ENCODE results near the gene LSR.
"Not testable (repeated sequence)": the region's sequence is repeated elsewhere in the genome, so short reads cannot be mapped to it uniquely, and the experiment has no call there.

Gene LSR

DNA sequence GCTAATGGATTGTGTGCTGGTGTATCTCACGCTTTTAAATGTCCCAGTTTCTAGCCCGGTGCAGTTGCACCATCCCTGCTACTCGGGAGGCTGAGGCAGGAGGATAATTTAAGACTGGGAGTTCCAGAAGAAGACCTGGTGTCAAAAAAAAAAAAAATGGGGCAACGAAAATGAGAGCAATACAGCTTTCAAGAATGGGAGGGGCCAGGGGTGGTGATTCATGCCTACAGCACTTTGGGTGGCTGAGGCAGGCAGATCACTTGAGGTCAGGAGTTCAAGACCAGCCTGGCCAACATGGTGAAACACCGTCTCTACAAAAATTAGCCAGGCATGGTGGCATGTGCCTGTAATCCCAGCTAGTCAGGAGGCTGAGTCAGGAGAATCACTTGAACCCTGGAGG is 37.3 kb downstream of the LSR start:
- DNase-seq (ENCODE audit: low read depth in 2 of 2), result not testable (repeated sequence)

DNA sequence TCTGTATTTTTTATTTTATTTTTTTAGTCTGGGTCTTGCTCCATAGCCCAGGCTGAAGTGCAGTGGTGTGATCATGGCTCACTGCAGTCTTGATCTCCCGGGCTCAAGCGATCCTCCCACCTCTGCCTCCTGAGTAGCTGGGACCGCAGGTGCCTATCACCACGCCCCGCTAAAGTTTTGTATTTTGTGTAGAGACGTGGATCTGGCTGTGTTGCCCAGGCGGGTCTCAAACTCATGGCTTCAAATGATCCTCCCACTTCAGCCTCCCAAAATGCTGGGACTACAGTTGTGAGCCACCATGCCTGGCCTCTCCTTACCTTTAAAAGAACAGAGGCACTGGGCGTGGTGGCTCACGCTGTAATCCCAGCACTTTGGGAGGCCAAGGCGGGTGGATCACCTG is 38.9 kb downstream of the LSR start:
- no peak for DNase-seq (ENCODE audit: low read depth in 2 of 2)

DNA sequence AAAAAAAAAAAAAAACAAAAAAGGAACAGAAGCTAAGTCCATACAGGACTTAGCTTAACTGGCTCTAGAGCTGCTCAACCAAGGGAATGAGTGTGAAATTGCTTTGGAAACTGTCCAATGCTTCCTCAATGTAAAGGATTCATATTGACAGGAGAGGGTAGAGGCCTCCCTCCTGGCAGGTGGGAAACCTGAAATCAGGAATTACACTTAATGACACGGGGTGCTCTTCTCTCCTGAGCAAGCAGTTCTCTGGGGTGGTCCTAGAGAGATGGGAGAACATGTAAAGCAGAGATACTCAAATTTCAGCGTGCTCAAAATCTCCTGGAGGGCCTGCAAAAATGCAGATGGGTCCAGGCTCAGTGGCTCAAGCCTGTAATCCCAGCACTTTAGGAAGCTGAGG is 39.5 kb downstream of the LSR start:
- no peak for DNase-seq (ENCODE audit: low read depth in 2 of 2)

DNA sequence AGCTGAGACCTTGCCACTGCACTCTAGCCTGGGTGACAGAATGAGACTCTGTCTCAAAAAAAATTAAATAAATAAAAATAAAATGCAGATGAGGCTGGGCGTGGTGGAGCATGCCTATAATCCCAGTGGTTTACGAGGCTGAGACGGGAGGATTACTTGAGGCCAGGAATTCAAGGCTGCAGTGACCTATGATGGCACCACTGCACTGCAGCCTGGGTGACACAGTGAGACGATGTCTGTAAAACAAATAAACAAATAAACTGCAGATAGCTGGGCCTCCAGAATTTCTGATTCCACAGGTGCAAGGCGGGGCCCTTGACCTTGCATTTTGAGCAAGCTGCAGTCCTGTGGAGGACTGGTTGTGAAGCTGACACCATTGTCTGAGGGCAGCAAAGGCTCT is 40.1 kb downstream of the LSR start:
- DNase-seq (ENCODE audit: low read depth in 2 of 2), result no peak

DNA sequence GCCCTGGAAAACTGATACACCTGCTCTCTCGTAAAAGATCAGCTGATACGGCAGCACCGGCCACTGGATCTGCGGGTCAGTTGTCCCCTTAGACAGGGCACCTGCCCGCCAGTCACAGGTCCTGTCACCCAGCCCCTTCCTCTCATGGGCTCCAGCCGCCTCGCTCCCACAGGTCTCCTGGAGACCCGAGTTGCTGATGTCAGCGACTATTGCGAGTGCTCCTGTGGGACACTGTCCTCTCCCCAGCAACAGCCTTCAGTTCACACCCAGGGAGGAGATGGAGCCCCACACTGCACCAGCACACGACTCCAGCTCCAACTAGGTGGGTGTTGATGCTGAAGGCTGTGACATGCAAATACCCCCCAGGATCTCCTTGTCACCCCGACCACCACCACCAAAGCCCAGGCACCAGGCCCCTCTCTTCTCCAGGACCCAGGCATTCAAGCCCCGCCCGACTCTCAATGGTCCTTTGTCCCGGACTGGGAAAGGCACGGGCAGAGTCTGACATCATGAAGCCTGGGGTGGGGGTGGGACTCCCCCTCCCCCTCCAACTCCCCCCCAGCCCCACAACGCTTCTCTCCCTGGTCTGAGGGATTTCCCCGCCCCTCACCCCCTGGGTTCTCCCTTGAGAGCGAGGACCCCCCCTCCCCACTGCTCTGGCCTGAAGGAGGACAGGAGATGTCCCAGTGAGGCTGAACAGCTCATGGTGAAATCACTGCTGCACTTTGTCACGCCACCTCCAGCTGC is 41.8 kb downstream of the LSR start:
- DNase-seq (ENCODE audit: low read depth in 2 of 2), result no peak

DNA sequence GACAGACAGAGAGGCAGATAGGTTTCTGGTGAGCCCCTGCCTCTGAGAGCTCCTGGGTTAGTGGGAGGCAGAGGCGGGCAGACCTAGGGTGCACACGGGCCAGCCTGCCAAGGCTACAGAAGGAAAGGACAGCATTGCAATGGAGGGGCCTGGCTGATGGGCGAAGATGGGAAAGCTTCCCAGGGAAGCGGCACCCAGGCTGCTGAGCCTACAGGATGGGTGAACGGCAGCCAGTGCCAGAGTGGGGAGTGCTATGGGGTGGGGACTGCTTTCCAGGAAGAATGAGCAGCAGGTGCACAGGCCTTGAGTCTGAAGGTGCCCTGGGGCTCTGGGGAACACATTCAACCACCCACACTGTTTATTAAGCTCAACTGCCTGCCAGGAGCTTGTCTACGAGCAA is 42.5 kb downstream of the LSR start:
- no peak for DNase-seq (ENCODE audit: low read depth in 2 of 2)

DNA sequence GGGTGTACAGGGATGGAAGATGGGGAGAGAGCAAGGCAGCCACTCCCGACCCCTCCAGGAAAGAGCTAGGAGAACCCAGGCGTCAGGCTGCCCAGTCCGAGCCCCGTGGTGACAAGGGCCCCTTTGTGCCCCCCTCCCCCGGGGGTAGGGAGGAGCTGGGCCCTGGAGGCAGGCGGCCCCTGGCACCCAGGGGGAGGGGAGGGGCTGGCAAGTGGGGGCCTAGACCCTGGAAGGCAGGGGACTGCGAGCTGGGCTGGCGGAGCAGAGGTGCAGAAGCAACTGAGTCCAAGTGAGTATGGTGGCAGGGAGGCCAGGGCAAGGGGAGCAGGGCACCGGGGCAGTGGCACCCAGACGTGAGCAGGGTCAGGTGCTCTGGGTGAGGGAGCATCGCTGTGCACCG is 43.1 kb downstream of the LSR start, which contains the start of gene MAG:
MAG (plus strand) TSS at position 246 of the 400 bp plus-strand sequence. CDS start 3,248 bp downstream, outside the sequence.
- no peak for DNase-seq (ENCODE audit: low read depth in 2 of 2)

DNA sequence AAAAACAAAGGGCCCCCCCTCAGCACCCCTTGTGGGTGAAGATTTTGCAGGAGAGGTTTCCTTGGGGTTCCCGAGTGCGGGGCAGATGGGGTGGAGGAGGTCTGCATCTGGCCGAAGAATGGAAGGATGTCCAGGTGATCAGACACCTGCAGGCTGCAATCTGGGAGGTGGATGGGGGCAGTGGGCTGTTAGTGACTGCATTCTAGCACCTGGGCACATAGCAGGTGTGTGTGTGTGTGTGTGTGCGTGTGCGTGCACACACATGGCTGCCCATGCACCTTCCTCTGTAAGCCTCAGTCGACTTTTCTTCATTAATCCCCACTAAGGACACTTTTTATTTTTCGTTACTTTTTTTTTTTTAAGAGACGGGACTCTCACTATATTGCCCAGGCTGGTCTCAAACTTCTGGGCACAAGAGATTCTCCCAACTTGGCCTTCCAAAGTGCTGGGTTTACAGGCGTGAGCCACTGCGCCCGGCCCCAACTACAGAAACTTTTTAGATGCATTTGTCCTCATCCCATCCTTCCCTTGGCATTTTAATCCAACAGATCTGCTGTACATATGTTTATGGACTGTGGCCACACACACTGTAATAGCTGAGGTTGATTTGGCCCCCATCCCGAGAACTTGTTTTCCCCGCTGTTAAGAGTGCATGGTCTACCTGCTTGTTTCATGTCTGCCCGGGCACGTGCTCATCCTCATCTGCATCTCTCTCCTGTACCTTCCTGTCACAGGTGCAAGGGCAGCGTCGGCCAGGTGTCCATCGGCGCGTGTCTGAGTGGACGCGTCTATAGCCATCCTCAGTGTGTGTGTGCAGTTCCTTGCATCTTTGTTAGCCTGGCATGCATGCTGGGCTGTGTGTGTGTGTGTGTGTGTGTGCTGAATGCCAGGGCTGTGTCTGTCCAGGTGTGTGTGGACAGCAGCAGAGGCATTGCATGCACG is 43.9 kb downstream of the LSR start:
- DNase-seq (ENCODE audit: low read depth in 2 of 2), result no peak

DNA sequence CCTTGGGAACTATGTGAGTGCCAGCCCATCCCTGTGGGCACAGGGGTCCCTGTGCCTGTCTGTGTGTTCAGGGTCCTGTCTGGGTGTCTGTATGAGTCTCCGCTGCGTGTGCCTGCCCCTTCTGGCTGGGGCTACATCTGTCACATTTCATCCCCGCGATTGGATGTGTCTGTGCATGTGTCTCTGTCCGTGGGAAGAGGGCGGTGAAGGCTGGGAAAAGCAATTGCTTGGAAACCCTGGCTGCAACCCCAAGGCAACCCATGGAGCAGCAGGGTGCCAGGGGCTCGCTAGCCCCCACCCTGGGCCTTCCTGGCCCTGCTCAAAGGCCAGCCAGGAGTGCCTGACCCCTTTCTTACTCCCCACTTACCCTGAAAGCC is 44.5 kb downstream of the LSR start:
- DNase-seq (ENCODE audit: low read depth in 2 of 2), result no peak

DNA sequence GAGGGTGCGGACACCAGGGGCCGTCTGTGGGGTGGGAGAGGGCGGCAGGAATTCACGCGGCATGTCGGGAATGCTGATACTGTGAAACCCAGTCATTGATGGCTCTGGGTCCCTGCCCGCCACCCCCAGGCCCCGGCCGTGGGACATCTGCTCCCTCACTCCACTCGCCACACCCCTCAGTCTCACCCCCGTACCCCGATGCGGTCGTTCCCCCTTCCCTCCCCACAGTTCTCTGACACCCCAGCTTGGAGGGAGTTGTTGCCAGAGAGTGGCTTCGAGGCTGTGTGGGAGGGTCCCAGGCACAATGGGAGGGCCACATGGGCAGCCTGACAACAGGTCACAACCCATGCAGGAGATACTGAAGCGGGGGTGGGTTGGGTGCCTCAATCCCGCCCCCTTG is 45.0 kb downstream of the LSR start:
- DNase-seq (ENCODE audit: low read depth in 2 of 2), result no peak

DNA sequence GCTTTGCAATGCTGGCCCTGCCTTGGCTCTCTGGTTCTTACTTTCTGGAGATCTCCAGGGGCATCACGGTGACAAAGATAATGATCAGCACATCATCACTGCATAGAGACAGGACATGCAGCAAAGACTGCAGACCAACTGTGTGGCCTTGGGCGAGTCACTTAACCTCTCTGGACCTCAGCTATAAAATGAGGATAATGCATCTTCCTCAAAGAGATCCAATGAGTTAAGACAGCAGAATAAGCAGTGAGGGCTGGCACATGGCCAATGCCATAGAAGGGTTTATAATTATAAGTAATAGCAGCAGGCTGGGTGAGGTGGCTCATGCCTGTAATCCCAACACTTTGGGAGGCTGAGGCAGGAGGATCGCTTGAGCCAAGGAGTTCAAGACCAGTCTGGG is 45.5 kb downstream of the LSR start:
- DNase-seq (ENCODE audit: low read depth in 2 of 2), result no peak

DNA sequence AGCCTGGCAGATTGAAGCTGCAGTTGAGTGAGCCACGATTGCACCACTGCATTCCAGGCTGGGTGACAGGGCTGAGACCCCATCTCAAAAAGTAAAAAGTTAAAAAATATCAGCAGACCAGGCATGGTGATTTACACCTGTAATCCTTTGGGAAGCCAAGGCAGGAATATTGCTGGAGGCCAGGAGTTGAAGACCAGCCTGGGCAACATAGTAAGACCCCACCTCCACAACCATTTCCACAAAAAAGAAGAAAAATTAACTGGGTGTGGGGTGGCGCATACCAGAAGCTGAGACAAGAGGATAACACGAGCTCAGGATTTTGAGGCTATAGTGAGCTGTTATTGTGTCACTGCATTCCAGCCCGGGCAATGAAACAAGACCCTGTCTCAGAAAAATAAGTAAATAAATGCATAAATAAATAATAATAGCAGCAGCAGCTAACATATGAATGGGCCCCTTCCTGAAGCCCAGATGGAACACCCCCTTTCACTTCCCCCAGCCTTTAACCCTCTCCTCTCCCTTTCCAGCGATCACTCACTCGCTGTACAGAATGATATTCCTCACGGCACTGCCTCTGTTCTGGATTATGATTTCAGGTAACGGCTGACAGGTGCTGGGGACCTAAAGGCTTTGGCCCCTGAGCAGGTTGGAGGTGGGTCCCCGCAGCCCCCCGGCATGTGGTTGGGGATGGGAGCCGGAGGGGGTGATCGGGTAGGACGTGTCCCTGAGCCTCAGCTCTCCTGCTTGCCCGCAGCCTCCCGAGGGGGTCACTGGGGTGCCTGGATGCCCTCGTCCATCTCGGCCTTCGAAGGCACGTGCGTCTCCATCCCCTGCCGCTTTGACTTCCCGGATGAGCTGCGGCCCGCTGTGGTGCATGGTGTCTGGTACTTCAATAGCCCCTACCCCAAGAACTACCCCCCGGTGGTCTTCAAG is 46.3 kb downstream of the LSR start:
- DNase-seq (ENCODE audit: low read depth in 2 of 2), result no peak

DNA sequence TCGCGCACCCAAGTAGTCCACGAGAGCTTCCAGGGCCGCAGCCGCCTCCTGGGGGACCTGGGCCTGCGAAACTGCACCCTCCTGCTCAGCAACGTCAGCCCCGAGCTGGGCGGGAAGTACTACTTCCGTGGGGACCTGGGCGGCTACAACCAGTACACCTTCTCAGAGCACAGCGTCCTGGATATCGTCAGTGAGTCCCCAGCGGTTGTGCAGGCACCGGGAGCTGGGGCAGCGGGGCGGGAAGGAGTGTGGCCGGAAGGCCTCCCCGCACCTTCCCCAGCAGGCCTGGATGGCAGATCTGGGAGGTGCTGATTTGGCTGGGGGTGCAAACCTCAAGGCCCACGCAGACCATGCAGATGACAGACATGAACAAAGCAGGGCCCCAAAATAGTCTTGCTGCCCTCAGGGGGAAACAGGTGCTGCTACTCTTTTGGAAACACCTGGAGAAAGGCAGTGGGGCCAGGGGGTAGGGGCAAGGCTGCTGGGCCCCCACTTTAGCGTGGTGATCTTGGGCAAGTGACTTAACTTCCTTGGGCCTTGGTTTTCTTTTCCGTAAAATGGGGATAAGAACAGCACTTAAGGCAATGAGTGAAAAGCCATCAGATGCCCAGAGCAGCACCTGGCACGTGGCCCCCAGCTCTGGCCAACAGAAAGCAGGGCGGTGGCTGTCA is 47.1 kb downstream of the LSR start:
- peak in 1 of 2 donors; percentile 27 for DNase-seq (ENCODE audit: low read depth in 2 of 2)

DNA sequence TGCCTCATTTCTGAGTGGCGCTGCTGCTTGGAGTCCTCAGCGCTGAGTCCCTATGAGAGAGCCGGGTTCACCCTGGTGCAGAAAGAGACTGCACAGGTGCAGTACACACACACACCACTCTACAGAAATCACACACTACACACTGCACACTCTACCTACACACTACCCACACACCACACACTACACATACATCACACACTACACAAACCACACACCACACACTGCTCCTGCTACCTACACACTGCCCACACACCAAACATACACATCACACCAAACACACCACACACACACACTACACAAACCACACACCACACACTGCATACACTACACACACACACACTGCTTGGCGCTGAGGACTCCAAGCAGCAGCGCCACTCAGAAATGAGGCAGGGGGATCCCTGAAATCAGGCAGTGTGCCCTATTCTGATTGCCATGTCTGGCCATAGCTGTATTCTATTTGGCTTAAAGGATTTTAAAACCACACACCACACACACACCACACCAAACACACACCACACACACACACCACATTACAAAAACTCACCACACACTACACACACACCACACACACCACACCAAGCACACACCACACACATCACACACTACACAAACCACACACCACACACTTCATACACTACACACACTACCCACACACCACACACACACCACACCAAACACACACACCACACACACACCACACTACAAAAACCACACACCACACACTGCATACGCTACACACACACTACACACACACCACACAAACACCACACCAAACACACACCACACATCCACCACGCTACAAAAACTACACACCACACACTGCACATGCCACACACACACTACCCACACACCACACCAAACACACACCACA is 48.1 kb downstream of the LSR start:
- no peak for DNase-seq (ENCODE audit: low read depth in 2 of 2)

DNA sequence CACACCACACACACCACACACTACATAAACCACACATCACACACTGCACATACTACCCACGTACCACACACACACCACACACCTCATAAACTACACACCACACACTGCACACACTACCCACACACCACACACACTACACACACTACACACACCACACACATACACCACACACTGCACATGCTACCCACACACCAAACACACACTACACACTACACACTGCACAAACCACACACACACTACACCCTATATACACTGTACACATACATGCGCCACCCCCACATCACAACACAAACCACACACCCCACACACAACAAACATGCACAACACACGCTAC is 48.7 kb downstream of the LSR start:
- no peak for DNase-seq (ENCODE audit: low read depth in 2 of 2)

DNA sequence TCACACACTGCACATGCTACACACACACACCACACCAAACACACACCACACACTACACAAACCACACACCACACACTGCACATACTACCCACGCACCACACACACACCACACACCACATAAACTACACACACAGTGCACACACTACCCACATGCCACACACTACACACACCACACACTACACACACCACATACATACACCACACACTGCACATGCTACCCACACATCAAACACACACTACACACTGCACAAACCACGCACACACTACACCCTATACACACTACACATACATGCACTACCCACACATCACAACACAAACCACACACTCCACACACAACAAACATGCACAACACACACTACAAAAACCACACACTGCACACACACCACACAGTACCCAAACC is 49.1 kb downstream of the LSR start:
- no peak for DNase-seq (ENCODE audit: low read depth in 2 of 2)

DNA sequence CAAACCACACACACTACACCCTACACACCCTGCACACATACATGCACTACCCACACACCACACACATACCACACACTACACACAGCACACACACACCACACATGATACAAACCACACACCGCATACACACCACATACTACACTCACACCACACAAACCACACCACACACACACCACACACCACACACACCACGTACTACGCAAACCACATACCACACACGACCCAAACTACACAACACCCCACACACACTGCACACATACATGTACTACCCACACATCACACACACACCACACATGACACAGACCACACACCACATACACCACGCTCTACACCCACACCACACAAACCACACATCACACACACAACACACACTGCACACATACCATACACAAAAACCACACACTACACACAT is 49.8 kb downstream of the LSR start:
- DNase-seq (ENCODE audit: low read depth in 2 of 2), result no peak

DNA sequence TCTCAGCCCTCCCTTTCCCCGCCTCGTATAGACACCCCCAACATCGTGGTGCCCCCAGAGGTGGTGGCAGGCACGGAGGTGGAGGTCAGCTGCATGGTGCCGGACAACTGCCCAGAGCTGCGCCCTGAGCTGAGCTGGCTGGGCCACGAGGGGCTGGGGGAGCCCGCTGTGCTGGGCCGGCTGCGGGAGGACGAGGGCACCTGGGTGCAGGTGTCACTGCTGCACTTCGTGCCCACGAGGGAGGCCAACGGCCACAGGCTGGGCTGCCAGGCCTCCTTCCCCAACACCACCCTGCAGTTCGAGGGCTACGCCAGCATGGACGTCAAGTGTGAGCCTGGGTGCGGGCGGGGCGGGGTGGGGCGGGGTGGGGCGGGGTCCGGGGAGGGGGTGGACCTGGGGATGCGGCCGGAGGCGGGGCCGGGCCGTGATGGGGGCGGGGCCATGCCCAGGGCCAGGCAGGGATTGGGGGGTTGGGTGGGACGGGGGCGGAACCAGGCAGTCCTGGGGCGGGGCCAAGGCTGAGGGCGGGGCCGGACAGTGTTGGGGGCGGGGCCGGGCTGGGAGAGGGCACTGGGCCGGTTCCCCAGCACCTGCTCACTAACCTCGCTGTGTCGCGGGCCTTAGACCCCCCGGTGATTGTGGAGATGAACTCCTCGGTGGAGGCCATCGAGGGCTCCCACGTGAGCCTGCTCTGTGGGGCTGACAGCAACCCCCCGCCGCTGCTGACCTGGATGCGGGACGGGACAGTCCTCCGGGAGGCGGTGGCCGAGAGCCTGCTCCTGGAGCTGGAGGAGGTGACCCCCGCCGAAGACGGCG is 50.9 kb downstream of the LSR start:
- DNase-seq (ENCODE audit: low read depth in 2 of 2), result no peak

DNA sequence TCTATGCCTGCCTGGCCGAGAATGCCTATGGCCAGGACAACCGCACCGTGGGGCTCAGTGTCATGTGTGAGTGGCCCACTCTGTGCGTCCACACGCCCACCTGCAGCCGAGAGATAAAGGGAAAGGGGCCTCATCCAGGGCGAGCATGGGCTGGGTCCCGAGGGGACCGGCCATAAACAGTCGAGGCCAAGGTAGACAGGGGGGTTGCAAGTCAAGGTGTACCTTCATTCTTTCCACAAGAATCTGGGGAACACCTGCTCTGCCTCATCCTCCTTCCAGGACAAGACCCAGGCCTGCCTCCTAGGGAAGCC is 51.5 kb downstream of the LSR start:
- no peak for DNase-seq (ENCODE audit: low read depth in 2 of 2)

DNA sequence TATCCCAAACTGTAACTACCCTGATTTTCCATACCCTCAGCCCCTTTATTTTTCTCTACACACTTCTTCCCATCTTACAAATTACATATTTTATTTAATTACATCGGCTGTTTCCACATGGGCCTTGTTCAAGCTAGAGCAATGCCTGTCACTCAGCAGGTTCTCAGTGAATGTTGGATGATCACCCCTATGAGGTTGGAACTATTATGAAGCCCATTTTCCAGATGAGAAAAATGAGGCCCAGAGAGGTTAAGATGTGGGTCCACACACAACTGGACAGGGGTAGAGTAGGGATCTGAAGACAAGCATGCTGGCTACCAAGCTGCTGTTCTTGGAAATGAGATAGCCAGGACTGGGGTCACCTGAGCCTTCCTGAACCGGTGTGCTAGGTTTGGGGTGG is 53.2 kb downstream of the LSR start:
- no peak for DNase-seq (ENCODE audit: low read depth in 2 of 2)

All from stimulated activated CD4-positive, alpha-beta T cell treated with anti-CD3 and anti-CD28 coated beads, Interleukin-15, amount 100 ng/mL, for 48 hours (primary cell).